Activated CD4-positive, alpha-beta T cell treated with anti-CD3 and anti-CD28 coated beads, Interleukin-2, Interleukin-4, amounts not matched to agents 100 ng/mL and 50 ng/mL, durations not matched to agents 16 hours and 8 hours (primary cell): ENCODE measurements around the gene GALNT18.

Source experiments
- DNase-seq: peaks from one replicate; pipeline ENCODE4 v3.0.0-alpha.2; 2020; ENCODE audit warnings: low spot score

Gene GALNT18

DNA sequence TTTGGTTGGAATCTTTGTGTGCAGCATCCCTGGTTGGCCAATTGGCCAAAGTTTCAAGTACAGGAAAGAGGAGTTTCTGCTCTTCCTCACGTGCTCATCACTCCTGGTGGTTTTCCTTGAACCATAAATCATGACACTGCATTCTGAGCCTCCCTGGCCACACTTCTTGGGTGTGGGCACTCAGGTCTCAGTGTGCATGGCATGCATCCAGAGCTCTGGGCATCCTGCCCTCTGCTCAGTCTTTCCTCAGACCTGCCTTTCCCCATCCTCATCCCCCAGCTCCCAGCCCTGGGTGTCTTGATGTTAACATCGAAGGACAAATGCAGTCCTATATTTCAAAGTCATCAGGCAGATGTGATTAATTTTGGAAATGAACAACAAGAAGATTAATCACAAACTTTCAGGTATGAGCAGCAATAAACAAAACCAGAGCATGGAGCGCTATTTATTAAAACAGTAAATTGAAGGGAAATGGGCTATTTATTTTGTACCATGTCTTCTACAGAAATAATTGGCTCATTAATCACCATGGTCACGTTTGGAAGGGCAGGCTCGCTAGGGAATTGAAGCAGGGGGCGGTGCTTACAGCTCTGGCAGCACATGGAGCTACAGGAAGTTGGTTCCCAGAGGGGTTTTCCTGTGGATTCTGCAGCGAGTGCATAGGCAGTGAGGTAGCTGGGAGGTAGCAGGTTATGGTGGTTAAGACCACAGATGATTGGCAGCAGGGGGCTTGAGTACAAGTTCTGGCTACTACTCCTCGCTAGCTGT is 358.4 kb downstream of the GALNT18 start:
- DNase-seq = no peak

GRCh38 chr11:11262171-11262920 is 359.5 kb downstream of the GALNT18 start:
- DNase-seq = no peak

DNA sequence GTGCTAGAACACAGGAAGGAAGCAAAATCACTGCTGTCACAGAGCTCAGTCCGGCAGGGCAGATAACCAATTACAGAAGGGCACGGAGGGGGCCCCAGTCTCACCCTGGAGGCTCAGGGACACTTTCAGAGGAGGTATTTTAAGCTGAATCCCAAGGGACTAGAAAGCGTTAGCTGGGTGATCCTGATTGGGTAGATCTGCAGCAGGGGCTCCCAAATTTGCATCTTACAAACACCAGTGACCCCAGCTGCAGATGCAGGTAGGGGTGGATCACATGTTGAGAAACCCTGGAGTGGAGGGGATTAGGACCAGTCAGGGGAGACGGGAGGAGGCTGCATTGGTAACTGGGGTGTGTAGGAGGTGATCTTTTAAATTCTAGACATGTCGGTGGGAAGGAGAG is 360.2 kb downstream of the GALNT18 start:
- DNase-seq = no peak

DNA sequence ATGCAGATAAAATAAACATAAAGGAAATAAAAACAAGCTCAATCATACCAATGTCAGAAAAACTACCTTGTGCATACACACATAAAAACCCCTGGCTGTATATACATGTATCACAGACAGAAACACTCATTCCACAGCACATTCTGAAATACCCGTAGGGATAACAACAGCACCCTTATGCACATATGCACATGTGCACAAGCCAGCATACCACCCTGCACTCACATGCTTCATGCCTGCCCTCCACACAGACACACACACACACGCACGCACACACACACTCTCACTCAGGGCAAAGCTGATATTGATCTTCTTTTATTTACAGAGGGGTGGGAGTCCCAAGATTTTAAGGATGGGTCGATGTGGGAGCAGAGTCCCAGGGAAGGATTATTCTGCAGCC is 360.9 kb downstream of the GALNT18 start:
- DNase-seq = no peak

- no peak for DNase-seq
These were observed 367.8 kb downstream of the GALNT18 start for GRCh38 chr11:11253995-11254394.

GRCh38 chr11:11253497-11253896 is 368.3 kb downstream of the GALNT18 start:
- DNase-seq = no peak

DNA sequence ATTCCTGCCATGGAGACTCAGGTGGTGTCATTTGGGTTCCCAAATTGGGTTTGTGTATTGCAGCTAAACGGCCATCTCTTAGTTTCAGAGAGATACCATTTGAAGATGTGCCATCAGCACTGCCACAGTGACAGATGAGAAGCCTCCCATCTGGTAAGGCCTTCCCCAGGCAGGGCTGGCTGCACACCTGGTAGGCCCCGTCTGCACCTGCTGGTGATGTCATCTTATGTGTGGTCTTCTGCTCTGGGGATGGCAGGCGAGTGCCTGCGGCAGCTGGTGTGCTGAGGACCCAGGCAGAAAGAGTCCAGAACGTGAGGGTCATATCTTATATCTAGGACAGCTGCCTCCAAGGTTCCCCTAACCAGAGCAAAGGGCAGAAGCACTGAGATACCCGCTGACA is 369.4 kb downstream of the GALNT18 start:
- no peak for DNase-seq

DNA sequence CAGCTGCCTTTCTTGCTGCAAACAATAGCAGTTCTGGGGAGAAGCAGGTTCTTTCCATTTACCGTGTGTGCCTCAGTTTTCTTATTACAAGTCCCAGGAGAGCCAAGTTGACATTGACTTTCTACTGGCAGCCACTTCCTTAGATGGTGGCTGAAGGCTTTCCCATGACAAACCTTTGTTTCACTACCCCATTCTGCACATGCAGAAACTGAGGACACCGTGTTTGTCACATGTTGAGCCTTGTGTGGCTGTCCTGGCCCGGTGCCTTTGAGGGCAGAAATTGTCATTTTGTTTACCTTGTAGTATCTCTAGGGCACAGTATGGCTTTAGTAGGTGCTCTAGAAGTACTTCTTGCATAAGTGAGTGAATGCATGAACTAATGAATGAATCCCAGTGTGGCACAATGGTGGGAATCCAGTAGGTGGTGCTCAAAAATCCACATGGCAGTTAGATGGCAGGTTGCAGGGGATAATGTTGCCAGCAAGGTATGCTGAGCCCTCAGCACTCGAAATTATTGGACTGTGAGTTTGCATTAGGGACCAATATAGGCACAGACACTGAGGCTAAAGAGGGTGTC is 370.3 kb downstream of the GALNT18 start:
- no peak for DNase-seq

GRCh38 chr11:11250470-11250869 is 371.3 kb downstream of the GALNT18 start:
- DNase-seq = no peak

DNA sequence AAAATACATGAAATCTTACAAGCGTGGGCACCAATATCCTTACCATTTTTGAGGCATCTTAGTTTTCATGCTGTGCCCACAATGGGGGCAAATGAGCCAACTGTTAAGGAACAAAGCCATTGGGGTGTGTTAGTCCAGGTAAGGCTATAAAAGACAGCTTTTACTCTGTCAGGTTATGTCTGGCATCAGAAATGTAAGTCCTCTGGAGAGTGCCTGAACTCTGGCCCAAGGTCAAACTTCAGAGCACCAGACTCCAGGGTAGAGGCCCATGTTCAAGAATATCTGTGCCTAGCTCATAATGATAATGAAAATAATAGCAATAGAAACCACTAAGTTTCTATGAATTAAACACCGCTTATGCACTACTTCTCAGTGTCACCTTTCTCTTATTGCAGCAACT is 374.2 kb downstream of the GALNT18 start:
- no peak for DNase-seq

- DNase-seq = no peak
These were observed 374.7 kb downstream of the GALNT18 start for GRCh38 chr11:11247086-11247485.

DNA sequence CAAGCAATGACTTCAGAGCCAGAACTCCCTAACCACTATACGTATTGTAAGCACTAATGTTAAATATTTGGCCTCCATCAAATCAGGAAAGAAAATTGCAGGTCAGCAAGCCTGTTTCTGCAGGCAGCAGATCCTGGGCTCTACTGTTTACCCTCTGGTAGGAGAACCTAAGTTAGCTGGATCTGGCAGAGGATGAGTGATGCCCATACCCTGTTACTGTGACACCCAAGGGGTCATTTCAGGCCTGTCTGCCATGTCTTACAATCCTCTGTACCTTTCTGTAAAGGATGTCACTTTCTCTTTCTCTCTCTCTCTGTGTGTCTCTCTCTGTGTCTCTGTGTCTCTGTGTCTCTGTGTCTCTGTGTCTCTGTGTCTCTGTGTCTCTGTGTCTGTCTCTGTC is 375.6 kb downstream of the GALNT18 start:
- no peak for DNase-seq

GRCh38 chr11:11245453-11245852 is 376.4 kb downstream of the GALNT18 start:
- DNase-seq = no peak

GRCh38 chr11:11244470-11245080 is 377.2 kb downstream of the GALNT18 start:
- no peak for DNase-seq

DNA sequence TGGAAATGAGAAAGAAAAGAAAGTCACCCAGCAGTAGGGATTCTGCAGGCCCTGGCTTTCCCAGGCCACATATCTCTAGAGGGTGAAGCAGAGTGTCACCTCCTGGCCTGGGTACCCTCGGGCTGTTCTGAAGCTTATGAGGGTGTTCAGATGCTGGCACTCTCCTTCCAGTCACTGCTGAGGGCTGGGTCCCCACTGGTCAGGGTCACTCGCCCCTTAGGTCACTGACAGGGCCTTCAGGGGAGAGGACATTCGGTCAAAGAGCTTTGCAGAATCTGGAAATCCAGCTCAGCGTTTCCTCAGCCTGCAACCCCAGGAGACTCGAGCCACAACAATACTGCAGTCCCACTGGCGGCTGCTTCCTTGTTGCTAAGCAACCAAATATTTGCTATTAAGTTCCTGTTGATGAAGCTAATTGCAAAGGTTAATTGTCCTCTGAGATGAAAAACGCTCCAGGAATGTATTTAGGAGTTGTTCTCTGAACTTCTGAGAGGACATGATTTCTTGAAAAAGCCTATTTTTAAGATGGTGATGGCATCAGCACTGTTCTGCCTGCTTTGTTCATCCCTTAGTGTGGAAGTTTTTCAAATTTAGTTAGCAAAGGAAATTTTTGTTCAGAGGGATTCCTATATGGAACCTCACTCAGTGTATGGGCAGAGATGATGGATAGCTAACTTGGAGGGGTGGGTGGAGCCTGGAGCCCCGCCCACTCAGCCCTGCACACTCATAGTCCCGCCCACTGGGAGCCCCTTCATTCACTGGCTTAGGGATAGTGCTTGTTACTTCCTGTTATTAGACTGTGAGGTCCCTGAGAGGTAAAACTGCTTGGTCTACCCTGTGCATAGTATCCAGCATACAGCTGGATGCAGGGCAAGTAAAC is 378.0 kb downstream of the GALNT18 start:
- no peak for DNase-seq

- DNase-seq = no peak
These were observed 378.6 kb downstream of the GALNT18 start for GRCh38 chr11:11243209-11243589.

DNA sequence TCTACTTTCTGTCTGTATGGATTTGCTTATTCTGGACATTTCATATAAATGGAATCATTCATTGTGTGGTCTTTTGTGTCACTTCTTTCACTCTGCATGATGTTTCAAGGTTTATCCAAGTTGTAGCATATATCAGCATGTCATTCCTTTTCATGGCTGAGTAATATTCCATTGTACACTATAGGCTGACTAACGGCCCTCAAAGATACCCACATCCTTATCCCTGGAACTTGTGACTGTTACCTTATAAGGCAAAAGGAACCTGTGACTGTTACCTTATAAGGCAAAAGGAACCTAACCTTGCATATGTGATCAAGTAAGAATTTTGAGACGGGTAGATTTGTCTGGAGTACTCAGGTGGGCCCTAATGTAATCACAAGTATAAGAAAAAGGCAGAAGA is 380.5 kb downstream of the GALNT18 start:
- DNase-seq = no peak

DNA sequence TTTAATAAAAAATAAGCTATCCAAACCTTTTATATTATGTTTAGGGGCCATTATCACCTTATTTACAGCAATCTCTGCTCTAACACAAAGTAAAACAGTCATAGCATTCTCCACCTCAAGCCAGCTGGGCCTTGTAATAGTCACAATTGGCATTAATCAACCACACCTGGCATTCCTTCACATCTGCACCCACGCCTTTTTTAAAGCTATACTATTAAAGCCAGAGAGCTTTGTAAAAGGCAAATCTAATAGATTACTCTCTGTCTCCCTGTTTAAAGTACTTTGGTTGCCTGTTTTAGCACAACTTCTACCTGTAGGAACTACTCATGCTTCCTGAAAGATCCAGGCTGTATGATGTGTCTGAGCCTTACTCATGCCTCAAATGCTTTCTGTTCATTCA is 381.8 kb downstream of the GALNT18 start:
- DNase-seq = no peak

- no peak for DNase-seq
These were observed 384.6 kb downstream of the GALNT18 start for GRCh38 chr11:11237070-11237832.

DNA sequence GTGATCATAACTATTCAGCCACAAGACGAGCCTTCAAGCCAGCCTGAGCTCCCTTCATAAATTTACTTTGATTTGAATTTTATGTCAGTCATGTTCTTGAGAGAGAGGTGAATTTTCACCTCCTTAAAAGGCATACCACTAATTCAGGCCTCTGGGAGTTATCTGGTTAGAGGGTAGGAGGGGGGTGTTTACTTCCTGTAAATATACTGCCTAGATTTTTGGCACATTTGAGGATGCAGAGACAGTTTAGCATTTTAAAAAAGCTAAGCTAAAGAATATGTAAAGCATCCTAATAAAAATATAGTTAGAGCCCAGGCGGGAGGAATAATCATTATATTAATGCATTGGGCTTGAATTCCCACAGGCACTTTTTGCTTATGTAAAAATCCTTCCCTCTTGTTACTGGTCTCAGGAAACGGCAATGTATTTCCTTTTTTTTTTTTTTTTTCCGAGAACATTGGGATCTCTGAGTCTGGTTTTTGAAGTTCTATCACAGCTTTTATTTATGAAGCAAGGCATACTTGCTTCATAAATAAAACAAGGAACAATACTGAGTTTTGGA is 385.2 kb downstream of the GALNT18 start:
- DNase-seq = no peak

DNA sequence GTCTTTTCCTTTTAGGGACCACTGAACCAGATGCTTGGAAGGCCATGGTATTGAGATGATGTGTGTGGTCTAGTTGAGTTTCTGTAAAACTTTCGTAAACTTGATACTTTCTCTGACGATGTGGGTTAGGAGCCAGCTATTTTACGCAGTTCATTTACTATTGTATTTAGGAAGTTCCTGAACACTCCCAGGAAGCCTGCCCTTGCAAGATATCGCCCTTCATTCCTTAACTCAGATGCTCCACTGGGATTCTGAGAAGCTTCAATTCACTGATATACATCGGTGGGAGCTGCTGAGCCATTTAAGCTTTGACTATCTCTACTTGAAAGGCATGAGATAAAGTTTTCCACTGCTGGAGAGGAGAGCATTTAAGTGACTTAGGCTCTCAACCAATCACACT is 390.0 kb downstream of the GALNT18 start:
- no peak for DNase-seq
